A673 (cell line): Measurements from ENCODE around the gene CEND1. TPM values are rescaled to one million over a fixed set of nuclear protein-coding genes. Genes with fewer than 3 reads are reported as not detected.

Source experiments
- BruUV-seq: library from RNA; stranded (reverse); fragments of 400-500 nt; replicated peaks from 2 replicates; lab custom pipeline; 2021; lab: Mats Ljungman, UMichigan
- CTCF ChIA-PET: fragments of 300-600 bp; sonication (Branson Sonifier 250); formaldehyde crosslinking; loops from one replicate; lab custom pipeline; 2022; ENCODE audit warnings: antibody characterized with exemption; lab: Charles Lee
- POLR2A ChIA-PET: fragments of 300-600 bp; sonication (Branson Sonifier 250); formaldehyde crosslinking; loops from one replicate; lab custom pipeline; 2022; ENCODE audit warnings: antibody characterized with exemption; ENCODE audit not compliant: low non-redundant PET; lab: Charles Lee
- DNase-seq: peaks from one replicate; pipeline ENCODE4 v3.0.0-alpha.2; 2015; ENCODE audit warnings: low spot score
- H3K27ac ChIP-seq: fragments of 200-600 bp; sonication (generic); 2 replicates; pipeline ENCODE4 v1.5.1; 2016; ENCODE audit warnings: mixed run types, low read depth, mild to moderate bottlenecking, mixed read lengths, antibody characterized with exemption, low read length; ENCODE audit not compliant: poor library complexity, severe bottlenecking
- H3K27me3 ChIP-seq: fragments of 200-600 bp; sonication (generic); replicated peaks from 2 replicates; pipeline ENCODE4 v1.6.1; 2017; ENCODE audit warnings: mixed run types, low read depth, mild to moderate bottlenecking, mixed read lengths, antibody characterized with exemption, low read length; ENCODE audit not compliant: insufficient read depth, poor library complexity
- H3K36me3 ChIP-seq: fragments of 200-600 bp; sonication (generic); 2 replicates; pipeline ENCODE4 v1.6.1; 2016; ENCODE audit warnings: mixed run types, mild to moderate bottlenecking, mixed read lengths, antibody characterized with exemption, low read length; ENCODE audit not compliant: insufficient read depth, poor library complexity, severe bottlenecking
- H3K4me1 ChIP-seq: fragments of 200-600 bp; sonication (generic); 2 replicates; pipeline ENCODE4 v1.6.1; 2017; ENCODE audit warnings: mixed run types, mild to moderate bottlenecking, mixed read lengths, antibody characterized with exemption, low read length; ENCODE audit not compliant: insufficient read depth, poor library complexity, severe bottlenecking
- H3K4me3 ChIP-seq: fragments of 200-600 bp; sonication (generic); 2 replicates; pipeline ENCODE4 v1.5.1; 2016; ENCODE audit warnings: low read depth, mixed run types, mild to moderate bottlenecking, mixed read lengths, low read length; ENCODE audit not compliant: poor library complexity, severe bottlenecking
- H3K9me3 ChIP-seq: fragments of 200-600 bp; sonication (generic); 2 replicates; pipeline ENCODE4 v1.6.1; 2016; ENCODE audit warnings: mixed run types, low read depth, mild to moderate bottlenecking, mixed read lengths, antibody characterized with exemption, low read length; ENCODE audit not compliant: poor library complexity, severe bottlenecking
- EZH2 ChIP-seq: fragments of 200-600 bp; sonication (generic); IDR thresholded peaks from 2 replicates; pipeline ENCODE4 v1.6.1; 2017; ENCODE audit warnings: borderline replicate concordance, low read depth, mild to moderate bottlenecking, mixed read lengths, antibody characterized with exemption, low read length; ENCODE audit not compliant: poor library complexity, severe bottlenecking
- intact Hi-C: fragments of 100-400 bp; cut with micrococcal nuclease; formaldehyde crosslinking; loops from one replicate; pipeline ENCODE4 v1.10.0; 2022; ENCODE audit not compliant: unreplicated experiment
- total RNA-seq: library from RNA; stranded (reverse); gene quantifications from 2 replicates; pipeline ENCODE4 v1.2.3, GENCODE V29; 2021
- TF ChIP-seq, protein P1 (sequence below): fragments of 300-800, 200-600 bp; sonication (generic); conservative IDR thresholded peaks from 2 replicates; pipeline ENCODE4 v1.5.1; 2017; ENCODE audit warnings: low read depth, mild to moderate bottlenecking, antibody characterized with exemption, low read length, moderate library complexity, mixed read lengths

Gene CEND1
- total RNA-seq, 1 experiment from 2014 or later, result 0.52 TPM

DNA sequence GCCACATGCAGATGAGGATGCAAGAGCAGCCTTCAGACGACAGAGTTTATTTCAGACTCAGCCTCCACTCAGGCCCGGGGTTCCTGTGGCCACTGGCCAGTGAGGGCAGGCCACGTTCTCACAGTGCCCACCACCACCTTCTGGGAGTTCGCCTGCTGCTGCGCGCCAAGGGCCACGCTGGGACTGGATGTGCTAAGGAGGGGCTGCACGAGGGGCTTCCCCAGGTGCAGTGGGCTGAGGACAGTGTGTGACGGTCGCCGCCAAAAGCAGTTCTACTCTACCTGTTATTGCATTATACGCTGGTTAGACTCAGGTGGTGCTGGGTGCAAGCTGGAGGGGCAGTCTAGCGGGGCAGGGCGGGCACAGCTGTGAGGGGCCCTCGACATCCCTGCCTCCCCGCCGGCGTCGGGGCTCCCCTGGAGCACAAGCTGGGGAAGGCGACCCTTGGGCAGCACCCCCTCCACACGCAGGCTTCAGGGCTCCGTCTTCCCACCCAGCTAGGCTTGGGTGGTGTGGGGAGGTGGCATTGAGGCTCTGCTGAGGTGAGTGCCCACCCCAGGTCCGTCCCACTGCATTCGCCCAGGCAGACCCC lies 2.7 kb downstream of the CEND1 start:
- no peaks in the 10 kb centered on the region for H3K27me3 ChIP-seq
- no peak for DNase-seq
- no peaks in the 10 kb centered on the region for H3K9me3 ChIP-seq
- peaks cover 3% of the 10 kb centered on the region for H3K4me1 ChIP-seq
- BruUV-seq, result no TSS peak
- no peak overlapping the region for H3K27ac ChIP-seq
- no peak for TF ChIP-seq EZH2
- TF ChIP-seq, protein P1, sequence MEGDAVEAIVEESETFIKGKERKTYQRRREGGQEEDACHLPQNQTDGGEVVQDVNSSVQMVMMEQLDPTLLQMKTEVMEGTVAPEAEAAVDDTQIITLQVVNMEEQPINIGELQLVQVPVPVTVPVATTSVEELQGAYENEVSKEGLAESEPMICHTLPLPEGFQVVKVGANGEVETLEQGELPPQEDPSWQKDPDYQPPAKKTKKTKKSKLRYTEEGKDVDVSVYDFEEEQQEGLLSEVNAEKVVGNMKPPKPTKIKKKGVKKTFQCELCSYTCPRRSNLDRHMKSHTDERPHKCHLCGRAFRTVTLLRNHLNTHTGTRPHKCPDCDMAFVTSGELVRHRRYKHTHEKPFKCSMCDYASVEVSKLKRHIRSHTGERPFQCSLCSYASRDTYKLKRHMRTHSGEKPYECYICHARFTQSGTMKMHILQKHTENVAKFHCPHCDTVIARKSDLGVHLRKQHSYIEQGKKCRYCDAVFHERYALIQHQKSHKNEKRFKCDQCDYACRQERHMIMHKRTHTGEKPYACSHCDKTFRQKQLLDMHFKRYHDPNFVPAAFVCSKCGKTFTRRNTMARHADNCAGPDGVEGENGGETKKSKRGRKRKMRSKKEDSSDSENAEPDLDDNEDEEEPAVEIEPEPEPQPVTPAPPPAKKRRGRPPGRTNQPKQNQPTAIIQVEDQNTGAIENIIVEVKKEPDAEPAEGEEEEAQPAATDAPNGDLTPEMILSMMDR, result no peak
- no peaks in the 10 kb centered on the region for H3K36me3 ChIP-seq
- POLR2A ChIA-PET, result no interaction called here
- CTCF ChIA-PET, result no interaction called here
- intact Hi-C loops, result no loop called here
- no peak overlapping the region for H3K4me3 ChIP-seq

DNA sequence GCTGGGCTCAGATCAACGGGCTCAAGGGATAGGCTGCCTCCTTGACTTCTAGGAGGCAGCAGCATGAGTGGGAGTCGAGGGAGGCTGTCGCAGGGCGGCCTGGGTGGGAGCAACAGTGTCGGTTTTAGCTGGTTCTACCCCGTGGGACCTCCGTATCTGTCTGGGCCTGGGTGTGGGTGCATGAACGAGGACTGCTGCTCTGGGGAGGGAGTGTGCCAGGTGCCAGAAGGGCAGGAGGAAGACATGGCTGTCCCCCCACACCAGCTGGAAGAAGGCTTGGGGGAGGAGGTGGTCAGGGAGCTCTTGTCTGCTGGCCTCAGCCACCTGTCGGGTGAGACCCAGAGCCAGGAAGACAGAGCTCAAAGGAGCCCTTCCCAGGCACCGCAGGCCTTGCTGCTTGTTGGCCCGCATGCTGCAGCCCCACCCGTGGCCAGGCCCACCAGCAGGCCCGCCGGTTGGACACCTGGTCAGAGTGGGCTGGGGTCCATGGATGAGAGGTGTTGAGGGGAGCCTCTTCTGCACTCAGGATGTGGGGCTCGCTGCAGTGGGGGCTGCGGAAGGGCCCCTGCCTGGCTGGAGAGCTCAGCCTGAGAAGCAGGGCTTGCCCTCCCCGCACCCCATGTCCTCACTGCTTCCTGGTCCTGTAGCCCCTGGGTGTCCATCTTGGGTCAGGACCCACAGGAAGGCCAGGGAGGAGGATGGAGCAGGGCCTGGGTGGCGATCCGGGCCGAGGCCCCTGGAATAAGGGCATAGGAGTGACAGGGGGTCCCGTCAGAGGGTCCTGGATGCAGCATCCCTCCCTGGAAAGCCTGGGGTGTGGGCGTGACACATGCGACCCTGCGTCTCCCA lies 3.4 kb downstream of the CEND1 start:
- H3K36me3 ChIP-seq, result no peaks in the 10 kb centered on the region
- H3K4me3 ChIP-seq, result no peak overlapping the region
- H3K27ac ChIP-seq, result no peak overlapping the region
- no TSS peak for BruUV-seq
- H3K9me3 ChIP-seq, result no peaks in the 10 kb centered on the region
- ChIA-PET CTCF (no interaction called here), POLR2A (no interaction called here)
- no peaks in the 10 kb centered on the region for H3K27me3 ChIP-seq
- H3K4me1 ChIP-seq, result peaks cover 3% of the 10 kb centered on the region
- intact Hi-C loops, result no loop called here
- DNase-seq, result no peak
- no peak for TF ChIP-seq EZH2
- TF ChIP-seq, protein P1, result no peak

DNA sequence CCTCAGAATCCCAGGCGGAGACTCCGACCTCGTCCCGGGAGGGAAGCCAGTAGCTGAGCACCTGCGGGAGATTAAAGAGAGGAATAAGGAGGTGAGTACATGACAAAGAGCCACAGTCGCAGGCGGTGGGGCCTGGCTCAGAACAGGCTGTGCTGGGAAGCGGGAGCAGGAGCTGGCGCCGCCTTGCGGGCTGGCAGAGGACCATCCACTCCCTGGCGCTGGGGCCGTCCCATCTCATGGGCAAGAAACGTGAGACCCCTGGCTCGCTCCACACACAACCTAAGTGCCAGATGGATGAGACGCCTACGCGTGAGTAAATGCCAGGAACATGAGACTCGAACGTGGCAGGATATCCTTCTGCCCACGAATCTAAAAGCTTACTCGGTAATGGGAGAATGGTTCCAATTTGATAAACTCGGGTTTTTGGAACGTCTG lies 6.3 kb downstream of the CEND1 start:
- peak overlapping the region; percentile 39 for H3K27ac ChIP-seq
- DNase-seq, result peak; percentile 85
- ChIA-PET POLR2A (interaction anchor here (0.7 kb wide), 2 partner anchors 19 to 70 kb away, joined by 4 to 6 read pairs; no protein-coding TSS in a partner anchor), CTCF (interaction anchor here (0.5 to 0.8 kb wide), 2 partner anchors 13 to 256 kb away, joined by 3 read pairs; no protein-coding TSS in a partner anchor)
- TF ChIP-seq EZH2, result no peak
- TF ChIP-seq, protein P1, result peak; percentile 89
- BruUV-seq, result no TSS peak
- H3K4me3 ChIP-seq, result no peak overlapping the region
- H3K9me3 ChIP-seq, result no peaks in the 10 kb centered on the region
- H3K4me1 ChIP-seq, result no peaks in the 10 kb centered on the region
- no peaks in the 10 kb centered on the region for H3K27me3 ChIP-seq
- intact Hi-C loops, result no loop called here
- H3K36me3 ChIP-seq, result no peaks in the 10 kb centered on the region
